ENCODE results near the gene SLC34A3. TPM values are rescaled to one million over a fixed set of nuclear protein-coding genes. Genes with fewer than 3 reads are reported as not detected.

The SLC34A3 gene
- polyA plus RNA-seq, 2 donors: 1.3 to 1.6 TPM

DNA sequence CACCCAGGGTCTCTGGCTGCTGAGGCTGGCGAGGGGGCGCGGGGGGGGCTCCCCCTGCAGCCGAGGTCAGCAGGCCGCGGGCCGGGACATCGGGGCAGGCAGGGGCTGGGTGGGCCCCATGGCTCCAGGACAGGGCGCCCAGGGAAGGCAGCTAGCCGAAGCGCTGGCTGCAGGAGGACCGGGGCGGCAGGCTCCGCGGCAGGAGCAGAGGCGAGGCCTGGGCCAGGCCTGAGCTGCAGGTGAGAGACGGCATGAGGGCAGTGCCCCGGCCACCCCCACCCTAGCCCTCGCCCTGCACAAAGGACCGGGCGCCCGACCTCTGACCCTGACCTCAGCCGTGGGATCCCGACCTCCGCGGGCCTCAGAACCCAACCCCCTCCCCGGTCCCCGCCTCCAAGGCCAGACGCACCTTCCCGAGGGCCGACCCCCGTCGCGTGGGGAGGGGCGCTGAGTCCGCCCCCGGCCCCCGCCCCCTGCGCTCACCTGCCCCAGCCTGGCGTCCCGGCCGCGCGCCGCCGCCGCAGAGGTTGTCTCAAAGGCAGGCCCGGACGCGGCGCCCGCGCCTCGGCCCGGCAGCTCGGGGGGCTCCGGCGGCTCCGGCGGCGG, 9.1 kb upstream of the SLC34A3 start:
- Histone ChIP-seq H3K4me3 (ENCODE audit: low read depth in 1 of 2, low read length in 2 of 2) (peak overlapping the region; percentile 36 to 66), H3K4me1 (ENCODE audit: control insufficient read depth in 2 of 2, insufficient read depth in 2 of 2, low read length in 1 of 2) (peaks cover 0 to 37% of the 10 kb centered on the region in 2 donors), H3K27me3 (ENCODE audit: control insufficient read depth in 1 of 2, insufficient read depth in 2 of 2, low read length in 2 of 2) (no peaks in the 10 kb centered on the region), H3K9me3 (ENCODE audit: control insufficient read depth in 2 of 2, insufficient read depth in 1 of 2, low read depth in 1 of 2, low read length in 1 of 2) (no peaks in the 10 kb centered on the region), H3K36me3 (ENCODE audit: control insufficient read depth in 2 of 2, insufficient read depth in 2 of 2, low read length in 1 of 2) (peaks cover 0 to 19% of the 10 kb centered on the region in 2 donors), H3K27ac (ENCODE audit: low read depth in 2 of 2, low read length in 1 of 2) (peak overlapping the region; percentile 96)
- 6 to 7% methylated on average over 31 to 61 of the region's 61 CpGs for WGBS, 2 donors

DNA sequence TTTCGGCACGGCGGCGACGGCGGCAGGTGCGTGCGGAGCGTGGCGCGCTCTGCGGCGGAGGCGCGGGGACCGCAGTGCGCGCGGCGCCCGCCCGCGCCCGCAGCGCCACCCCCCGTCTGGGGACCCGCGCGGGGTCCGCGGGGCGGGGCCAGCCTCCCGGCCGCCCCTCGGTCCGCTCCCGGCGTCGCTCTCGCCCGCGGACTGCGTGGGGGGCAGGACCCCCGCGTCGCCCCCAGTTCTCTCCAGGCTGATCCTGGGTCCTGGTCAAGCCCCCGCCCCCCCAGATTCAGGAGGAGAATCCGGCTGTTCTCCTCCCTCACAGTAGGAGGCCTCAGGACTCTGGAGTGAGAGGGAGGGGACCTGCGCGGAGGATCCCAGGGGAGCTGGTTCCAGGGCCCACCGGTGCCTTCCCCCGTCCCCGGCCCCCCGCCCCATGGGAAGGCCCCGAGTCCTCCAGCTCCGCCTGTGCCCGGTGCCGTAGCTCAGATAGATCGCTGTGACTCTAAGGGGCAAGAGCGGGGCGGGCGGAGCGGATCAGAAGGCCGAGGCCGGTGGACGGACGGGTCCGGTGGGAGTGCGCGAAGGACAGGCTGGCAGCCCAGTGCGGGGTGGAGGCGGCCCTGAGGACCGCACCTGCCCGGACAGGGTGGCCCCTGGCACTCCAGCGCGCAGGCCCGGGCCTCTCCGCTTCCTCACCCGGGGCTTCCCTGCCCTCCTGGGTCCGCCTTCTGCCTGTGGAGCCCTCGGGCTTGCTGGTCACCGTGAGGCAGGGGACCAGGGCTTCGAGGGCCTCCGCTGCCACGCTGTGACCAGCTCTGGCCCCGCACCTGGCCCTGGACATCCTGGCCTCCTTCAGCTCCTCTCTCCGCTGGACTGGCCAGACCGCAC, 8.3 kb upstream of the SLC34A3 start, which contains the start of gene RNF208:
Gene RNF208, minus strand, starts transcription at position 51 of the 888 bp plus-strand sequence. CDS start 1,028 bp downstream, outside the sequence.
- Histone ChIP-seq H3K27me3 (ENCODE audit: control insufficient read depth in 1 of 2, insufficient read depth in 2 of 2, low read length in 2 of 2) (no peaks in the 10 kb centered on the region), H3K9me3 (ENCODE audit: control insufficient read depth in 2 of 2, insufficient read depth in 1 of 2, low read depth in 1 of 2, low read length in 1 of 2) (no peaks in the 10 kb centered on the region), H3K4me3 (ENCODE audit: low read depth in 1 of 2, low read length in 2 of 2) (peak within 1 kb of the TSS; percentile 52 to 66), H3K36me3 (ENCODE audit: control insufficient read depth in 2 of 2, insufficient read depth in 2 of 2, low read length in 1 of 2) (peaks cover 0 to 18% of the 10 kb centered on the region in 2 donors), H3K4me1 (ENCODE audit: control insufficient read depth in 2 of 2, insufficient read depth in 2 of 2, low read length in 1 of 2) (peaks cover 0 to 39% of the 10 kb centered on the region in 2 donors), H3K27ac (ENCODE audit: low read depth in 2 of 2, low read length in 1 of 2) (peak within 1 kb of the TSS; percentile 96)
- WGBS, 2 donors: 4 to 6% methylated on average over 40 to 88 of the region's 88 CpGs

DNA sequence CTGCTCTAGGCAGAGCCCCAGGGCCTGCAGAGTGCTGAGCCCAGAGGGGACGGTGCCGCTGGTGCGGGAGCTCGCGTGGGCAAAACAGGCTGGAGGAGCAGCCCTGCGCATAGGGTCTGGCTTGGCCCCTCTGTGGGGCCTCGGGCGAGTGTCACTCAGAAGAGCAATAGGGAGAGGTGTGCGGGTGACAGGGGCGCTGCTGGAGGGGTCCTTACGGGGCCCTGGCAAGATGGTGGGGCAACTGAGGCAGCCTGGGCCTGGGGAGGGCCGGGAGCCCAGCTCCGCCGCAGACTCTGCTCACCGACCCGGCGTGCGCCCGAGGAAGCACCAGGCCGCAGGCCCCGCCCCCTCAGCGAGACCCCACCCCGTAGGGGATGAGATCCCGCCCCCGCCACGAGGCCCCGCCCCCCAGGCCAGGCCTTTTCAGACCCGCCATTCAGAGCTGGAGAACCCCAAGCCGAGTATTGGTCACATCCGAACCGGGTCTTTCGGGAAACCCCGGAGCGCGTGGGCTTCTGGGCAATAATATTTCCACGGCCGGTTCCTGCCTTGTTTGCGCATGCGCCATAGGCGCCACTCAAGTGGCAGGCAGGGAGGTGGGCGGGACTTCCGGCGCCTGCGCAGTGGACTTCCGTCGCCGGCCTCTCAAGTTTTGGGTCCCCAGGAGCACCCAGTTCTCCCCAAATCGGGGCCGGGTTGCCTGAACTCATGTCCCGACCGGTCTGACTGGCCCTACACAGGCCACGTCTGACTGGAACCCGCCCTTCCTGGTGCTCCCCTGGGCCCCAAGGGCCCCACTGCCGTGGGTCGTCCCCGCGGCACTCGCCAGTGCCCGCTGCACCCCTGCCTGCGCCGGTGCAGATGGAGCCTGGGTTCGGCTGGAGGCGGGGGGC, 7.4 kb upstream of the SLC34A3 start:
- no peaks in the 10 kb centered on the region for H3K27me3 ChIP-seq (ENCODE audit: control insufficient read depth in 1 of 2, insufficient read depth in 2 of 2, low read length in 2 of 2)
- 1% methylated on average over 62 to 63 of the region's 63 CpGs for WGBS, 2 donors
- H3K4me1 ChIP-seq (ENCODE audit: control insufficient read depth in 2 of 2, insufficient read depth in 2 of 2, low read length in 1 of 2): peaks cover 3 to 33% of the 10 kb centered on the region in 2 donors
- H3K9me3 ChIP-seq (ENCODE audit: control insufficient read depth in 2 of 2, insufficient read depth in 1 of 2, low read depth in 1 of 2, low read length in 1 of 2): no peaks in the 10 kb centered on the region
- peak overlapping the region; percentile 96 for H3K27ac ChIP-seq (ENCODE audit: low read depth in 2 of 2, low read length in 1 of 2)
- H3K4me3 ChIP-seq (ENCODE audit: low read depth in 1 of 2, low read length in 2 of 2): peak overlapping the region; percentile 66 to 67
- H3K36me3 ChIP-seq (ENCODE audit: control insufficient read depth in 2 of 2, insufficient read depth in 2 of 2, low read length in 1 of 2): peaks cover 0 to 18% of the 10 kb centered on the region in 2 donors

DNA sequence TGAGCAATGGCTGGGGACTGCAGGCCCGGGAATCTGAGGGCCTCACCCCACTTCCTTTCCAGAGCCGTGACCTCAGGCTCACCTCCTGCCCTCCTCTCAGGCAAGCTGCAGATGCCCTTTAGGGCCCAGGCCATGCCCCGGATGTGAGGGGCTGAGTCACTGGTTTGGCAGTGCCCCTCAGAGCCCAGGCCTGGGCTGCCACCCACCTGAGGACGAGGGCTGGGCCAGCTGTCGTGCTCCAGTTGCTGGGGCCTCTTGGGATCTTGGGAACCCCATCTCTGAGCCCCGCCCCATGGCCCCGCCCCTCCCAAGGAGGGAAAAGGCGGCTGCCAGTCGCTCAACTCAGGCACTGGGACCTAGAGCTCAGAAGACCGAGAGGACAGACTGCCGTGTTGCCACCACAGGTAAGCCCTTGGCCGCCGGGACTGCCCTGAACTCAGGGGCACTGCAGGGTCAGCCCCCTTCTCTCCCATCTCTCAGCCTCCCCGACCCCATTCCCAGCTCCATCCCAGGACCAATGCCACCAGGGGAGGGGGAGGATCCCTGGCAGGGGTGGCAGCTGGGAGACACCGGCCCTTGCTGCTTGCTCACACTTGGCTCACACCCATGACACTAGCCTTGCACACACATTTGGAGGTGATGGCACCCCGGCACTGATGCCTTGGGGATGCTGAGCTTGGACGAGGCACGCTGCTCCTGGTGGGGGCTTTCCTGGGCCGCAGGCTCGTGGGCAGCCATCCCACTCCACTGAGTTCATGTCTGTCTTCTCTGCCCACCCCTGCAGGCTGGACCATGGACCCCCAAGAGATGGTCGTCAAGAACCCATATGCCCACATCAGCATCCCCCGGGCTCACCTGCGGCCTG, 5.6 kb upstream of the SLC34A3 start, which contains the start of gene CYSRT1:
Gene CYSRT1, plus strand, starts transcription at position 345 of the 865 bp plus-strand sequence. Its CDS starts 448 bp downstream, at position 793.
- Histone ChIP-seq H3K27ac (ENCODE audit: low read depth in 2 of 2, low read length in 1 of 2) (peak within 1 kb of the TSS; percentile 94 to 96), H3K4me1 (ENCODE audit: control insufficient read depth in 2 of 2, insufficient read depth in 2 of 2, low read length in 1 of 2) (peaks cover 3 to 25% of the 10 kb centered on the region in 2 donors), H3K9me3 (ENCODE audit: control insufficient read depth in 2 of 2, insufficient read depth in 1 of 2, low read depth in 1 of 2, low read length in 1 of 2) (no peaks in the 10 kb centered on the region), H3K36me3 (ENCODE audit: control insufficient read depth in 2 of 2, insufficient read depth in 2 of 2, low read length in 1 of 2) (peaks cover 0 to 8% of the 10 kb centered on the region in 2 donors), H3K27me3 (ENCODE audit: control insufficient read depth in 1 of 2, insufficient read depth in 2 of 2, low read length in 2 of 2) (no peaks in the 10 kb centered on the region), H3K4me3 (ENCODE audit: low read depth in 1 of 2, low read length in 2 of 2) (peak within 1 kb of the TSS; percentile 66 to 67)
- WGBS, 2 donors: 44 to 48% methylated on average over 22 to 23 of the region's 23 CpGs

DNA sequence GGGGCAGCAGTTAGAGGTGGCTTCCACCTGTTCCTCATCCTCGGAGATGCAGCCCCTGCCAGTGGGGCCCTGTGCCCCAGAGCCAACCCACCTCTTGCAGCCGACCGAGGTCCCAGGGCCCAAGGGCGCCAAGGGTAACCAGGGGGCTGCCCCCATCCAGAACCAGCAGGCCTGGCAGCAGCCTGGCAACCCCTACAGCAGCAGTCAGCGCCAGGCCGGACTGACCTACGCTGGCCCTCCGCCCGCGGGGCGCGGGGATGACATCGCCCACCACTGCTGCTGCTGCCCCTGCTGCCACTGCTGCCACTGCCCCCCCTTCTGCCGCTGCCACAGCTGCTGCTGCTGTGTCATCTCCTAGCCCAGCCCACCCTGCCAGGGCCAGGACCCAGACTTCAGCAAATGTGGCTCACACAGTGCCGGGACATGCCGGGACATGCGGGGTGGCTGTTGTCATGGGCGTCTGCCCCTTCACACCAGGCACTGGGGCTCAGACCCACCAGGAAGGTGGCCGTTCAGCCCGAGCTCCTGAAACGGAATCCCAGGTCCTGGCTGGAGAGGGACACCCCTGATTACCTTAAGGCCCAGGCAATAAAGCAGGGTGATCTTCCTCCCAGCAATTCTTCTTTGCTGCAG, 4.9 kb upstream of the SLC34A3 start:
- H3K4me1 ChIP-seq (ENCODE audit: control insufficient read depth in 2 of 2, insufficient read depth in 2 of 2, low read length in 1 of 2): peaks cover 3 to 25% of the 10 kb centered on the region in 2 donors
- peak overlapping the region; percentile 64 to 66 for H3K4me3 ChIP-seq (ENCODE audit: low read depth in 1 of 2, low read length in 2 of 2)
- no peaks in the 10 kb centered on the region for H3K27me3 ChIP-seq (ENCODE audit: control insufficient read depth in 1 of 2, insufficient read depth in 2 of 2, low read length in 2 of 2)
- WGBS, 2 donors: 74 to 78% methylated on average over 20 to 21 of the region's 21 CpGs
- H3K27ac ChIP-seq (ENCODE audit: low read depth in 2 of 2, low read length in 1 of 2): peak overlapping the region; percentile 93 to 94
- H3K9me3 ChIP-seq (ENCODE audit: control insufficient read depth in 2 of 2, insufficient read depth in 1 of 2, low read depth in 1 of 2, low read length in 1 of 2): no peaks in the 10 kb centered on the region
- peaks cover 0 to 8% of the 10 kb centered on the region in 2 donors for H3K36me3 ChIP-seq (ENCODE audit: control insufficient read depth in 2 of 2, insufficient read depth in 2 of 2, low read length in 1 of 2)

DNA sequence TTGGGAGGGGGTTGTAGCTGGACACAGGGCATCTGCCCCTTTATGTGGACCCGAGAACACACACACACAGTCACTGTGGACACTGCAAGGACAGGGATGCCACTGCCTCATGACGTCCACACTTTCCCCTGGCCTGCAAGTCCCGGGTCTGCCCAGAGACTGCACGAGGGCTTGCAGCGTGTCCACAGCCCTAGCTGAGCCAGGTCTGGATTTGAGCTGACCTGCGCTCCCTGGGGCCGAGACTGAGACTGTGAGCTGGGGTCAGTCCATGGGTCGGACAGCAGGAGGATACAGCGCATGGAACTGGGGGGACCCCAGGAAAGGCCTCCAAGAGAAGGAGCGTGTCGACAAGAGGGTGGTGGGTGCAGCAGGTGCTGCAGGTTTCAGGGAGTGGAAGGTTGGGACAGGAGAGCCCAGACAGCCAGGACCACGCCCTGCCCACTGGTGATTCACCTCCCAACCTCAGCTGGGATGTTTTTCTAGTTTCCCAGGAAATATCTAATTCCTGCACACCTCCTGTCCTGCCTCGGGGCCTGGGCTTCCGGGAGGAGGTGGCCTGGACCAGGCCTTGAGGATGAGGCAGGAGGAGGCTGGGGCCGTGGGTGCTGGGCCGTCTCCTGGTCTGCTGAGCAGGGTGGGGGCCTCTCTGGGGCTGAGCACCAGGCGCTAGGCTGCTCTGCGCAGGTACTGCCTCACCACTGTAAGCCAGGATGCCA, 4.2 kb upstream of the SLC34A3 start:
- H3K4me3 ChIP-seq (ENCODE audit: low read depth in 1 of 2, low read length in 2 of 2): peak overlapping the region; percentile 64 to 66
- peak overlapping the region; percentile 93 to 94 for H3K27ac ChIP-seq (ENCODE audit: low read depth in 2 of 2, low read length in 1 of 2)
- H3K4me1 ChIP-seq (ENCODE audit: control insufficient read depth in 2 of 2, insufficient read depth in 2 of 2, low read length in 1 of 2): peaks cover 3 to 25% of the 10 kb centered on the region in 2 donors
- 52 to 60% methylated on average over 18 of the region's 18 CpGs for WGBS, 2 donors
- H3K27me3 ChIP-seq (ENCODE audit: control insufficient read depth in 1 of 2, insufficient read depth in 2 of 2, low read length in 2 of 2): no peaks in the 10 kb centered on the region
- H3K9me3 ChIP-seq (ENCODE audit: control insufficient read depth in 2 of 2, insufficient read depth in 1 of 2, low read depth in 1 of 2, low read length in 1 of 2): no peaks in the 10 kb centered on the region
- peaks cover 0 to 8% of the 10 kb centered on the region in 2 donors for H3K36me3 ChIP-seq (ENCODE audit: control insufficient read depth in 2 of 2, insufficient read depth in 2 of 2, low read length in 1 of 2)

DNA sequence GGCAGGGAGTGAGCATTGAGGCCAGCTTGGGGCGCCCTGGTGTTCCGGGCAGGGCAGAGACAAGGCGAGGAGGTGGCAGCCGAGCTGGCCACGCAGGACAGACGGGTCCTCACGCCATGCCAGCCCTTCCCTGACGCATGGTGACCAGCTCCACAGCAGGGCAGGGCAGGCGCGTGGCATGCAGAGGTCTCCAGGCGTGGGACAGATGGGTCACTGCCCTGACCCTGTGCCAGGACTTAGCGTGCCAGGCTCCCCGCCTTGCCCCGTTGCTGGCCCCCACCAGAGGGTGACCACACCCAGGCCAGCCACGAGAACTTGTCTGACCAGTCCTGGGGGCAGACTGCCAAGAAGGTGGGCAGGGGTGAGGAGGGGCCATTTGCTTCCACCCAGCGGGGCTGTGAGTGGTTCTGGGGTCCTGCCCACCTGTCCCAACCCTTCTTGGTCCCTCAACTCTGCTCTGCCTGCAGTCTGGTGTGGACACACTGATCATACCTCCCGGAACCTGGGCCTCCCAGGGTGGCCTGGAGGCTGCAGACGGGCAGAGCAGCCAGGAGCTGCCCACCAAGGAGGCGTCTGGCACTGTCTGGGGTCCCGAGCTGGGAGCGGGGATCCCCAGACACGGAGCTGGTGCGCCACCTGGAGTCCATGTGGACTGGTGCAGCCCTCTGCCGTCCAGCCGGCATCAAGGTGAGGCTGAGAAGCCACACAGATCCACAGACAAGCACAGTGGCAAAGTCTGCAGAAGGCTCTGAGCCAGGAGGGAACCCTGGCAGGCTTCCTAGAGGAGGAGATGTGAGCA, 3.4 kb upstream of the SLC34A3 start, which contains the start of gene RNF224:
Gene RNF224, plus strand, starts transcription at position 449 of the 799 bp plus-strand sequence. CDS start 834 bp downstream, outside the sequence.
- Histone ChIP-seq H3K27me3 (ENCODE audit: control insufficient read depth in 1 of 2, insufficient read depth in 2 of 2, low read length in 2 of 2) (no peaks in the 10 kb centered on the region), H3K4me1 (ENCODE audit: control insufficient read depth in 2 of 2, insufficient read depth in 2 of 2, low read length in 1 of 2) (peaks cover 3 to 25% of the 10 kb centered on the region in 2 donors), H3K36me3 (ENCODE audit: control insufficient read depth in 2 of 2, insufficient read depth in 2 of 2, low read length in 1 of 2) (peaks cover 0 to 8% of the 10 kb centered on the region in 2 donors), H3K4me3 (ENCODE audit: low read depth in 1 of 2, low read length in 2 of 2) (peak within 1 kb of the TSS; percentile 64 to 66), H3K27ac (ENCODE audit: low read depth in 2 of 2, low read length in 1 of 2) (peak within 1 kb of the TSS; percentile 93 to 94), H3K9me3 (ENCODE audit: control insufficient read depth in 2 of 2, insufficient read depth in 1 of 2, low read depth in 1 of 2, low read length in 1 of 2) (no peaks in the 10 kb centered on the region)
- 22 to 28% methylated on average over 25 of the region's 25 CpGs for WGBS, 2 donors
